ENCODE measurements around the gene ZNF469. TPM values are rescaled to one million over a fixed set of nuclear protein-coding genes. Genes with fewer than 3 reads are reported as not detected.

Gene ZNF469
- total and polyA plus RNA-seq, 9 donors = 3.7 to 11.5 (median 6.2) TPM

DNA sequence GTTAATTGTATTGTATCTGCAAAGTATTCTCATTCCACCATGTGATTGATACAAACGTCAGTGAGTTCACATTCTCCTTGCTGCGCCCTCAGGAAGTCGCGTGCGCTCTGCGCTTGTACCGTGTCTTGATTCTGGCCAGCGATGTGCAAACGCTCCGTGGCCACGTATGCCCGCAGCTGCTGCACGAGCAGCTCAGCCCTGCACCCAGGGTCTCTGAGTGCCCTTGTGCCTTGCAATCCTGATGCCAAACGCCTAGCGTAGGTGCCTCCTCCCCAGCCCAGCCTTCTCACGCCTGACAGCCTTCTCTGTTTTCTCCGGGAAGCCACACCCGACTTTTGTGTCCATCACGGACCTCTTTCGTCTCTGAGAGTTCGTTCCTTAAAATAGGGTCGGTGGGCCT lies 9.4 kb downstream of the ZNF469 start:
- H3K36me3 ChIP-seq (ENCODE audit: control insufficient read depth, insufficient read depth, low read length) = no peaks in the 10 kb centered on the region
- no peak overlapping the region for H3K4me3 ChIP-seq (ENCODE audit: low read length)
- 83% methylated on average over 18 of the region's 22 CpGs for WGBS (ENCODE audit: insufficient coverage)
- no peak overlapping the region for H3K27ac ChIP-seq (ENCODE audit: low read length)
- no peaks in the 10 kb centered on the region for H3K9me3 ChIP-seq (replicated peaks; ENCODE audit: control insufficient read depth, low read depth, low read length)
- no peak for DNase-seq
- H3K4me1 ChIP-seq (ENCODE audit: control insufficient read depth, insufficient read depth, low read length) = peaks cover 33% of the 10 kb centered on the region
- H3K27me3 ChIP-seq (ENCODE audit: control insufficient read depth, insufficient read depth, low read length) = peaks cover 33% of the 10 kb centered on the region

- DNase-seq = no peak
- 72% methylated on average over 6 of the region's 6 CpGs for WGBS (ENCODE audit: insufficient coverage)
- Histone ChIP-seq H3K4me1 (ENCODE audit: control insufficient read depth, insufficient read depth, low read length) (peaks cover 30% of the 10 kb centered on the region), H3K9me3 (replicated peaks; ENCODE audit: control insufficient read depth, low read depth, low read length) (no peaks in the 10 kb centered on the region), H3K36me3 (ENCODE audit: control insufficient read depth, insufficient read depth, low read length) (no peaks in the 10 kb centered on the region), H3K27me3 (ENCODE audit: control insufficient read depth, insufficient read depth, low read length) (peaks cover 28% of the 10 kb centered on the region), H3K27ac (ENCODE audit: low read length) (no peak overlapping the region), H3K4me3 (ENCODE audit: low read length) (no peak overlapping the region)
These were observed 9.9 kb downstream of the ZNF469 start for GRCh38 chr16:88392616-88393015.

GRCh38 chr16:88393034-88393433 lies 10.3 kb downstream of the ZNF469 start:
- H3K27me3 ChIP-seq (ENCODE audit: control insufficient read depth, insufficient read depth, low read length) = peaks cover 28% of the 10 kb centered on the region
- 81% methylated on average over 24 of the region's 24 CpGs for WGBS (ENCODE audit: insufficient coverage)
- no peak overlapping the region for H3K4me3 ChIP-seq (ENCODE audit: low read length)
- peaks cover 27% of the 10 kb centered on the region for H3K4me1 ChIP-seq (ENCODE audit: control insufficient read depth, insufficient read depth, low read length)
- peak; percentile 62 for DNase-seq
- no peak overlapping the region for H3K27ac ChIP-seq (ENCODE audit: low read length)
- H3K36me3 ChIP-seq (ENCODE audit: control insufficient read depth, insufficient read depth, low read length) = no peaks in the 10 kb centered on the region
- H3K9me3 ChIP-seq (replicated peaks; ENCODE audit: control insufficient read depth, low read depth, low read length) = no peaks in the 10 kb centered on the region

DNA sequence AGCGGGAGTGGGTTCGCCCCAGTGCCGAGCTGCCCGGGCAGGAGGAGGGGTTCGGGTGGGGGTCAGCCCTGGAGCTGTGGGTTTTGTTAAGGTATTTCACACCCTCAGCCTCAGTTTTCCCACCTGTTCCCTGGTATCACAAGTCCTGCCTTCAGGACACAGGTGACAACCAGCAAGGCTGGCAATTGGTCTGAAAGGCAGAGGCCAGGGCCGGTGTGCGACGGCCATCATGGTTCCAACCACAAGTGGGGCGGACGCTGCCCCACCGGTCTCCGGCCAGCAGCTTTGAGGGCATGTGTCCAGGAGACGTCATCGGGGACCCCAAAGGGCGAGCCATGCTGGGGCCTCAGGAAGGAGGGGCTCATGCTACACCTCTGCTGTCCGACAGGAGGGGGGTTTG lies 10.8 kb downstream of the ZNF469 start:
- H3K4me1 ChIP-seq (ENCODE audit: control insufficient read depth, insufficient read depth, low read length) = peaks cover 21% of the 10 kb centered on the region
- WGBS (ENCODE audit: insufficient coverage) = 75% methylated on average over 11 of the region's 16 CpGs
- no peak for DNase-seq
- H3K4me3 ChIP-seq (ENCODE audit: low read length) = no peak overlapping the region
- no peaks in the 10 kb centered on the region for H3K36me3 ChIP-seq (ENCODE audit: control insufficient read depth, insufficient read depth, low read length)
- no peaks in the 10 kb centered on the region for H3K9me3 ChIP-seq (replicated peaks; ENCODE audit: control insufficient read depth, low read depth, low read length)
- no peak overlapping the region for H3K27ac ChIP-seq (ENCODE audit: low read length)
- peaks cover 28% of the 10 kb centered on the region for H3K27me3 ChIP-seq (ENCODE audit: control insufficient read depth, insufficient read depth, low read length)

GRCh38 chr16:88394426-88394825 lies 11.7 kb downstream of the ZNF469 start:
- no peaks in the 10 kb centered on the region for H3K36me3 ChIP-seq (ENCODE audit: control insufficient read depth, insufficient read depth, low read length)
- H3K27me3 ChIP-seq (ENCODE audit: control insufficient read depth, insufficient read depth, low read length) = peaks cover 23% of the 10 kb centered on the region
- H3K27ac ChIP-seq (ENCODE audit: low read length) = no peak overlapping the region
- 78% methylated on average over 12 of the region's 12 CpGs for WGBS (ENCODE audit: insufficient coverage)
- H3K4me3 ChIP-seq (ENCODE audit: low read length) = no peak overlapping the region
- no peak for DNase-seq
- no peaks in the 10 kb centered on the region for H3K9me3 ChIP-seq (replicated peaks; ENCODE audit: control insufficient read depth, low read depth, low read length)
- peaks cover 19% of the 10 kb centered on the region for H3K4me1 ChIP-seq (ENCODE audit: control insufficient read depth, insufficient read depth, low read length)

GRCh38 chr16:88395669-88396584 lies 13.2 kb downstream of the ZNF469 start:
- WGBS (ENCODE audit: insufficient coverage) = 74% methylated on average over 14 of the region's 21 CpGs
- Histone ChIP-seq H3K9me3 (replicated peaks; ENCODE audit: control insufficient read depth, low read depth, low read length) (no peaks in the 10 kb centered on the region), H3K27me3 (ENCODE audit: control insufficient read depth, insufficient read depth, low read length) (peaks cover 18% of the 10 kb centered on the region), H3K4me3 (ENCODE audit: low read length) (no peak overlapping the region), H3K4me1 (ENCODE audit: control insufficient read depth, insufficient read depth, low read length) (peaks cover 16% of the 10 kb centered on the region), H3K36me3 (ENCODE audit: control insufficient read depth, insufficient read depth, low read length) (no peaks in the 10 kb centered on the region), H3K27ac (ENCODE audit: low read length) (no peak overlapping the region)
- DNase-seq = no peak

DNA sequence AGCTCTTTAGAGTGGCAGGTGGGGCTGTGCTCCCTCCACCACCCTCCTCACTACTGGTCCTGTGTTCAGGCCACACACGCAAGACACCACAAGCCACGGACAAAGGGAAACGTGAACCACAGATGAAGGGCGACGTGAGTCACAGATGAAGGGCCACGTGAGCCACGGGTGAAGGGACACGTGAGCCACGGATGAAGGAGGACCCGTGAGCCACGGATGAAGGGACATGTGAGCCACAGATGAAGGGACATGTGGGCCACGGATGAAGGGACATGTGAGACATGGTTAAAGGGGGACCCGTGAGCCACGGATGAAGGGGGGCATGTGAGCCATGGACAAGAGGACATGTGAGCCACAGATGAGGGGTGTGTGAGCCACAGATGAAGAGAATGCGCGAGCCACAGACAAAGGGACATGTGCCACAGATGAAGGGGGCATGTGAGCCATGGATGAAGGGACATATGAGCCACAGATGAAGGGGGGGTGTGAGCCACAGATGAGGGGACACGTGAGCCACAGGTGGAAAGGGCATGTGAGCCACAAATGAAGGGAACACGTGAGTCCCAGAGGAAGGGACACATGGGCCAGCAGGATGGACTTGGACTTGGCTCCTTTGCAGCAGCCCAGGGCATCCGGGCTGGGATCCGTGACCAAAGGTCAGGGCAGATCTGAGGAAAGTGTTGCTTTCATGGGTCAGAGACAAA lies 15.6 kb downstream of the ZNF469 start:
- Histone ChIP-seq H3K4me3 (ENCODE audit: low read length) (no peak overlapping the region), H3K9me3 (replicated peaks; ENCODE audit: control insufficient read depth, low read depth, low read length) (no peaks in the 10 kb centered on the region), H3K27ac (ENCODE audit: low read length) (no peak overlapping the region), H3K27me3 (ENCODE audit: control insufficient read depth, insufficient read depth, low read length) (peaks cover 2% of the 10 kb centered on the region), H3K36me3 (ENCODE audit: control insufficient read depth, insufficient read depth, low read length) (no peaks in the 10 kb centered on the region), H3K4me1 (ENCODE audit: control insufficient read depth, insufficient read depth, low read length) (peaks cover 4% of the 10 kb centered on the region)
- DNase-seq = no peak
- 88% methylated on average over 18 of the region's 20 CpGs for WGBS (ENCODE audit: insufficient coverage)

DNA sequence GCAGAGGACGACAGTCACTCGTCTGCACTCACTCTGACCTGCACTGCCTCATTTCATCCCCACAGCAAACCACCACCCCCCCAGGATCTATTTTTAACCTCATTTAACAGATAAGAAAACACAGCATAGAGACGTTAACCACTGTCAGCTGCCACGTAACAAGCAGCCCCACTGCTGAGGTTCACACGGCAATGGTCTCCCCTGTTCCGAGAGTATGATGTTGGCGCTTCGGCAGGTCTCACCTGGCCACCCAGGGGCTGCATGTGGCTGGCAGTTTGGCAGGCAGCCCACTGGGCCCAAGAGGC lies 16.1 kb downstream of the ZNF469 start:
- H3K27me3 ChIP-seq (ENCODE audit: control insufficient read depth, insufficient read depth, low read length) = peaks cover 2% of the 10 kb centered on the region
- WGBS (ENCODE audit: insufficient coverage) = 78% methylated on average over 8 of the region's 8 CpGs
- H3K27ac ChIP-seq (ENCODE audit: low read length) = no peak overlapping the region
- no peaks in the 10 kb centered on the region for H3K9me3 ChIP-seq (replicated peaks; ENCODE audit: control insufficient read depth, low read depth, low read length)
- no peak overlapping the region for H3K4me3 ChIP-seq (ENCODE audit: low read length)
- DNase-seq = no peak
- H3K4me1 ChIP-seq (ENCODE audit: control insufficient read depth, insufficient read depth, low read length) = no peaks in the 10 kb centered on the region
- H3K36me3 ChIP-seq (ENCODE audit: control insufficient read depth, insufficient read depth, low read length) = no peaks in the 10 kb centered on the region

- H3K4me1 ChIP-seq (ENCODE audit: control insufficient read depth, insufficient read depth, low read length) = peaks cover 2% of the 10 kb centered on the region
- DNase-seq = no peak
- peaks cover 4% of the 10 kb centered on the region for H3K27me3 ChIP-seq (ENCODE audit: control insufficient read depth, insufficient read depth, low read length)
- H3K27ac ChIP-seq (ENCODE audit: low read length) = no peak overlapping the region
- H3K4me3 ChIP-seq (ENCODE audit: low read length) = no peak overlapping the region
- H3K36me3 ChIP-seq (ENCODE audit: control insufficient read depth, insufficient read depth, low read length) = no peaks in the 10 kb centered on the region
- 91% methylated on average over 9 of the region's 9 CpGs for WGBS (ENCODE audit: insufficient coverage)
- no peaks in the 10 kb centered on the region for H3K9me3 ChIP-seq (replicated peaks; ENCODE audit: control insufficient read depth, low read depth, low read length)
These were observed 17.4 kb downstream of the ZNF469 start for GRCh38 chr16:88400186-88400585.

DNA sequence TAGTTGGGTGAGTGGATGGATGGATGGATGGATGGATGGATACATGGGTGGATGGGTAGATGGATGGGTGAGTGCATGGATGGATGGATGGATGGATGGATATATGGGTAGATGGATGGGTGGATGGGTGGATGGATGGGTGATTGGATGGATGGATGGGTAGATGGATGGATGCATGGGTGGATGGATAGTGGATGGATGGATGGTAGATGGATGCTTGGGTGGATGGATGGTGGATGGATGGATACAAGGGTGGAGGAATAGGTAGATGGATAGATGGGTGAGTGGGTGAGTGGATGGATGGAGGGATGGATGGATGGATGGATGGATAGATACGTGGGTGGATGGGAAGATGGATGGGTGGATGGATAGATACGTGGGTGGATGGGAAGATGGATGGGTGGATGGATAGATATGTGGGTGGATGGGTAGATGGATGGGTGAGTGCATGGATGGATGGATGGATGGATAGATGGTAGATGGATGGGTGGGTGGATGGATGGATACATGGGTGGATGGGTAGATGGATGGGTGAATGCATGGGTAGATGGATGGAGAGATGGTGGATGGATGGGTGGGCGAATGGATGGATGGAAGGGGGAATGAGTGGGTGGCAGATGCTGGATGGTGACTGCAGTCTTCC lies 19.0 kb downstream of the ZNF469 start:
- DNase-seq = no peak
- 55% methylated on average over 3 of the region's 3 CpGs for WGBS (ENCODE audit: insufficient coverage)
- Histone ChIP-seq H3K27ac (ENCODE audit: low read length) (no peak overlapping the region), H3K36me3 (ENCODE audit: control insufficient read depth, insufficient read depth, low read length) (no peaks in the 10 kb centered on the region), H3K9me3 (replicated peaks; ENCODE audit: control insufficient read depth, low read depth, low read length) (no peaks in the 10 kb centered on the region), H3K4me3 (ENCODE audit: low read length) (no peak overlapping the region), H3K27me3 (ENCODE audit: control insufficient read depth, insufficient read depth, low read length) (peaks cover 4% of the 10 kb centered on the region), H3K4me1 (ENCODE audit: control insufficient read depth, insufficient read depth, low read length) (peaks cover 18% of the 10 kb centered on the region)

All from muscle of leg (tissue), 11 donors.